ENCODE data around the gene TUB. TPM values are rescaled to one million over a fixed set of nuclear protein-coding genes. Genes with fewer than 3 reads are reported as not detected.

Gene TUB
- 10 to 100 TPM; 22.2 to 24.6 (median 23.5) TPM for polyA plus RNA-seq (ENCODE audit: insufficient read length in 4 of 4)

- no peak for DNase-seq (ENCODE audit: low read depth in 4 of 4, low spot score in 3 of 4)
These were observed at the start of gene TUB for GRCh38 chr11:8080674-8081590. TSS of gene TUB (plus strand) at chr11:8081211. CDS start at chr11:8081511, 300 bp downstream.

- no peak for DNase-seq (ENCODE audit: low read depth in 4 of 4, low spot score in 3 of 4)
These were observed 49.5 kb upstream of the TUB start for GRCh38 chr11:8031248-8032115.

GRCh38 chr11:8032122-8032521, 48.9 kb upstream of the TUB start:
- DNase-seq (ENCODE audit: low read depth in 4 of 4, low spot score in 3 of 4), result no peak

GRCh38 chr11:8032576-8033304, 48.3 kb upstream of the TUB start:
- no peak for DNase-seq (ENCODE audit: low read depth in 4 of 4, low spot score in 3 of 4)

- peak; percentile 73 to 81 (median 78) for DNase-seq (ENCODE audit: low read depth in 4 of 4, low spot score in 3 of 4)
These were observed 47.5 kb upstream of the TUB start for GRCh38 chr11:8033305-8034105.

- no peak for DNase-seq (ENCODE audit: low read depth in 4 of 4, low spot score in 3 of 4)
These were observed 46.9 kb upstream of the TUB start for GRCh38 chr11:8034106-8034585.

- DNase-seq (ENCODE audit: low read depth in 4 of 4, low spot score in 3 of 4), result no peak
These were observed 46.3 kb upstream of the TUB start for GRCh38 chr11:8034604-8035190.

- DNase-seq (ENCODE audit: low read depth in 4 of 4, low spot score in 3 of 4), result no peak
These were observed 45.7 kb upstream of the TUB start for GRCh38 chr11:8035200-8035855.

GRCh38 chr11:8036002-8036802, 44.8 kb upstream of the TUB start:
- no peak for DNase-seq (ENCODE audit: low read depth in 4 of 4, low spot score in 3 of 4)

- no peak for DNase-seq (ENCODE audit: low read depth in 4 of 4, low spot score in 3 of 4)
These were observed 44.0 kb upstream of the TUB start for GRCh38 chr11:8036986-8037385.

- DNase-seq (ENCODE audit: low read depth in 4 of 4, low spot score in 3 of 4), result no peak
These were observed 42.6 kb upstream of the TUB start for GRCh38 chr11:8038393-8038792.

GRCh38 chr11:8038811-8039529, 42.0 kb upstream of the TUB start:
- no peak for DNase-seq (ENCODE audit: low read depth in 4 of 4, low spot score in 3 of 4)

- no peak for DNase-seq (ENCODE audit: low read depth in 4 of 4, low spot score in 3 of 4)
These were observed 41.3 kb upstream of the TUB start for GRCh38 chr11:8039530-8040260.

GRCh38 chr11:8040261-8040920, 40.6 kb upstream of the TUB start:
- DNase-seq (ENCODE audit: low read depth in 4 of 4, low spot score in 3 of 4), result no peak

- no peak for DNase-seq (ENCODE audit: low read depth in 4 of 4, low spot score in 3 of 4)
These were observed 40.1 kb upstream of the TUB start for GRCh38 chr11:8040921-8041285.

GRCh38 chr11:8041576-8041975, 39.4 kb upstream of the TUB start:
- no peak for DNase-seq (ENCODE audit: low read depth in 4 of 4, low spot score in 3 of 4)
